ENCODE measurements around the gene RAB9B.

GRCh38 chrX:103791228-103791627 is 40.8 kb downstream of the RAB9B start:
- TF ChIP-seq NR3C1 (CRISPR knock-in tag; IDR thresholded peaks at IDR 0.05) (no peak), CTCF (CRISPR knock-in tag; IDR thresholded peaks at IDR 0.05) (no peak), ATRX (CRISPR knock-in tag; IDR thresholded peaks at IDR 0.05; ENCODE audit: borderline replicate concordance) (no peak), TRIM22 (IDR thresholded peaks at IDR 0.05) (no peak), ZBED4 (CRISPR knock-in tag; IDR thresholded peaks at IDR 0.05; ENCODE audit: borderline replicate concordance) (no peak), BHLHE40 (IDR thresholded peaks at IDR 0.05; ENCODE audit: low read length) (no peak), MXD4 (CRISPR knock-in tag; IDR thresholded peaks at IDR 0.05) (no peak), TBL1XR1 (IDR thresholded peaks at IDR 0.05; ENCODE audit: borderline replicate concordance, low read length, partially characterized antibody) (no peak)
